ENCODE measurements around the gene CCDC146. TPM values are rescaled to one million over a fixed set of nuclear protein-coding genes. Genes with fewer than 3 reads are reported as not detected.

CCDC146 gene
- total and polyA plus RNA-seq, 2 of the 13 experiments (the other 11 are each of a cell fraction or from before 2014, with no cell fraction given), result 2.4 to 4.1 TPM

DNA sequence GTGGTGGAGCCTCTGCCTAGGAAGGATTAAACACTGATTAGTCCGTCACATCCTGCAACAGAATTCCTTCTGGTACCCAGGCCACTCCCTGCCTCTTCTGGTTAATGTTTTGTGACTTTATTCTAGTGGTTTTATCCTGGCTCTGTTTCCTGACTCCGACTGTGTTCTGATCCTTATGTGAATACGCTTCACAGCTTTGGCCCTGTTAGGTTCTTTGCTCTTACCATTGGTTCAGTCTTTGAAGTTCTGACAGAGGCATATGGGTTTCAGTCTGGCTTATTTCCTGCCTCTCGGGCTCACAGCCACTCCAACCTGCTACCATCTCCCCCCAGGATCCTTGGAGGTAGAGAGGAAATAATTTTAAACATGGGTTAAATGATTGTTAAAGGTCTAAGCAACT is 100.4 kb downstream of the CCDC146 start:
- CTCF ChIA-PET (ENCODE audit: low intra/inter-chr PET ratio, low total read pairs), result no interaction called here
- ATAC-seq, result no peak
- 87% methylated on average over 4 of the region's 4 CpGs for WGBS (ENCODE audit: low lambda C conversion rate)

More for the DNA sequence above, 100.4 kb downstream of the CCDC146 start:
- POLR2A ChIA-PET, result no interaction called here
- intact Hi-C loops (cut with micrococcal nuclease; ENCODE audit: unreplicated experiment) (no loop called here), in situ Hi-C loops (cut with HindIII; ENCODE audit: extremely low pct_ligation_motif_present, low pct_unique_long_range_greater_than_20kb) (no loop called here)
- FAIRE-seq (no peak), DNase-seq (ENCODE audit: low spot score) (no peak)
- no peak overlapping the region for H2AFZ ChIP-seq (ENCODE audit: low read length)
- no peak overlapping the region for H3K4me3 ChIP-seq (replicated peaks in 1 of 3; ENCODE audit: insufficient read depth in 1 of 3, low read depth in 2 of 3, low read length in 3 of 3)
- no peaks in the 10 kb centered on the region for H3K36me3 ChIP-seq (replicated peaks in 1 of 2; ENCODE audit: control insufficient read depth in 1 of 2, insufficient read depth in 2 of 2, low read length in 2 of 2)
- H3K79me2 ChIP-seq (ENCODE audit: insufficient read depth, low read length), result no peaks in the 10 kb centered on the region
- H3K27ac ChIP-seq (ENCODE audit: extremely low read length, insufficient read depth, low read length), result no peak overlapping the region
- no peak overlapping the region for H3K9ac ChIP-seq (ENCODE audit: insufficient read depth, low read depth, low read length)
- no peak overlapping the region for H3K4me2 ChIP-seq (ENCODE audit: low read depth, low read length)
- H3K4me1 ChIP-seq (ENCODE audit: insufficient read depth, low read length), result peaks cover 12% of the 10 kb centered on the region; the same call in 1 of the 2 replicates
- no TSS peak for BruUV-seq (replicated peaks)
- no peaks in the 10 kb centered on the region for H3K27me3 ChIP-seq (ENCODE audit: control insufficient read depth in 1 of 2, insufficient read depth in 2 of 2, low read length in 2 of 2)
- no peaks in the 10 kb centered on the region for H4K20me1 ChIP-seq (ENCODE audit: insufficient read depth, low read length)
- TF ChIP-seq, protein P1, sequence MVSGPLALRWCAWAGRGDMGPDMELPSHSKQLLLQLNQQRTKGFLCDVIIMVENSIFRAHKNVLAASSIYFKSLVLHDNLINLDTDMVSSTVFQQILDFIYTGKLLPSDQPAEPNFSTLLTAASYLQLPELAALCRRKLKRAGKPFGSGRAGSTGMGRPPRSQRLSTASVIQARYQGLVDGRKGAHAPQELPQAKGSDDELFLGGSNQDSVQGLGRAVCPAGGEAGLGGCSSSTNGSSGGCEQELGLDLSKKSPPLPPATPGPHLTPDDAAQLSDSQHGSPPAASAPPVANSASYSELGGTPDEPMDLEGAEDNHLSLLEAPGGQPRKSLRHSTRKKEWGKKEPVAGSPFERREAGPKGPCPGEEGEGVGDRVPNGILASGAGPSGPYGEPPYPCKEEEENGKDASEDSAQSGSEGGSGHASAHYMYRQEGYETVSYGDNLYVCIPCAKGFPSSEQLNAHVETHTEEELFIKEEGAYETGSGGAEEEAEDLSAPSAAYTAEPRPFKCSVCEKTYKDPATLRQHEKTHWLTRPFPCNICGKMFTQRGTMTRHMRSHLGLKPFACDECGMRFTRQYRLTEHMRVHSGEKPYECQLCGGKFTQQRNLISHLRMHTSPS (CRISPR knock-in tag; IDR thresholded peaks at IDR 0.05; ENCODE audit: low read depth), result no peak
- no peak for TF ChIP-seq ZNF883 (CRISPR knock-in tag; IDR thresholded peaks at IDR 0.05; ENCODE audit: not compliant biosample characterization)
- TF ChIP-seq, protein P2, sequence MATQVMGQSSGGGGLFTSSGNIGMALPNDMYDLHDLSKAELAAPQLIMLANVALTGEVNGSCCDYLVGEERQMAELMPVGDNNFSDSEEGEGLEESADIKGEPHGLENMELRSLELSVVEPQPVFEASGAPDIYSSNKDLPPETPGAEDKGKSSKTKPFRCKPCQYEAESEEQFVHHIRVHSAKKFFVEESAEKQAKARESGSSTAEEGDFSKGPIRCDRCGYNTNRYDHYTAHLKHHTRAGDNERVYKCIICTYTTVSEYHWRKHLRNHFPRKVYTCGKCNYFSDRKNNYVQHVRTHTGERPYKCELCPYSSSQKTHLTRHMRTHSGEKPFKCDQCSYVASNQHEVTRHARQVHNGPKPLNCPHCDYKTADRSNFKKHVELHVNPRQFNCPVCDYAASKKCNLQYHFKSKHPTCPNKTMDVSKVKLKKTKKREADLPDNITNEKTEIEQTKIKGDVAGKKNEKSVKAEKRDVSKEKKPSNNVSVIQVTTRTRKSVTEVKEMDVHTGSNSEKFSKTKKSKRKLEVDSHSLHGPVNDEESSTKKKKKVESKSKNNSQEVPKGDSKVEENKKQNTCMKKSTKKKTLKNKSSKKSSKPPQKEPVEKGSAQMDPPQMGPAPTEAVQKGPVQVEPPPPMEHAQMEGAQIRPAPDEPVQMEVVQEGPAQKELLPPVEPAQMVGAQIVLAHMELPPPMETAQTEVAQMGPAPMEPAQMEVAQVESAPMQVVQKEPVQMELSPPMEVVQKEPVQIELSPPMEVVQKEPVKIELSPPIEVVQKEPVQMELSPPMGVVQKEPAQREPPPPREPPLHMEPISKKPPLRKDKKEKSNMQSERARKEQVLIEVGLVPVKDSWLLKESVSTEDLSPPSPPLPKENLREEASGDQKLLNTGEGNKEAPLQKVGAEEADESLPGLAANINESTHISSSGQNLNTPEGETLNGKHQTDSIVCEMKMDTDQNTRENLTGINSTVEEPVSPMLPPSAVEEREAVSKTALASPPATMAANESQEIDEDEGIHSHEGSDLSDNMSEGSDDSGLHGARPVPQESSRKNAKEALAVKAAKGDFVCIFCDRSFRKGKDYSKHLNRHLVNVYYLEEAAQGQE (IDR thresholded peaks at IDR 0.05; ENCODE audit: borderline replicate concordance in 1 of 2, low read depth in 1 of 2, low read length in 2 of 2), result no peak
- TF ChIP-seq MLLT10 (CRISPR knock-in tag; IDR thresholded peaks at IDR 0.05), result no peak
- TF ChIP-seq SALL2 (CRISPR knock-in tag; IDR thresholded peaks at IDR 0.05), result no peak
- no peak for TF ChIP-seq HHEX (CRISPR knock-in tag; IDR thresholded peaks at IDR 0.05)
- no peak for TF ChIP-seq ZIK1 (CRISPR knock-in tag; IDR thresholded peaks at IDR 0.05; ENCODE audit: borderline replicate concordance, low read depth)
- TF ChIP-seq ZNF619 (CRISPR knock-in tag; IDR thresholded peaks at IDR 0.05), result no peak
- TF ChIP-seq TAF1 (CRISPR knock-in tag; IDR thresholded peaks at IDR 0.05), result no peak
- TF ChIP-seq, protein P3, sequence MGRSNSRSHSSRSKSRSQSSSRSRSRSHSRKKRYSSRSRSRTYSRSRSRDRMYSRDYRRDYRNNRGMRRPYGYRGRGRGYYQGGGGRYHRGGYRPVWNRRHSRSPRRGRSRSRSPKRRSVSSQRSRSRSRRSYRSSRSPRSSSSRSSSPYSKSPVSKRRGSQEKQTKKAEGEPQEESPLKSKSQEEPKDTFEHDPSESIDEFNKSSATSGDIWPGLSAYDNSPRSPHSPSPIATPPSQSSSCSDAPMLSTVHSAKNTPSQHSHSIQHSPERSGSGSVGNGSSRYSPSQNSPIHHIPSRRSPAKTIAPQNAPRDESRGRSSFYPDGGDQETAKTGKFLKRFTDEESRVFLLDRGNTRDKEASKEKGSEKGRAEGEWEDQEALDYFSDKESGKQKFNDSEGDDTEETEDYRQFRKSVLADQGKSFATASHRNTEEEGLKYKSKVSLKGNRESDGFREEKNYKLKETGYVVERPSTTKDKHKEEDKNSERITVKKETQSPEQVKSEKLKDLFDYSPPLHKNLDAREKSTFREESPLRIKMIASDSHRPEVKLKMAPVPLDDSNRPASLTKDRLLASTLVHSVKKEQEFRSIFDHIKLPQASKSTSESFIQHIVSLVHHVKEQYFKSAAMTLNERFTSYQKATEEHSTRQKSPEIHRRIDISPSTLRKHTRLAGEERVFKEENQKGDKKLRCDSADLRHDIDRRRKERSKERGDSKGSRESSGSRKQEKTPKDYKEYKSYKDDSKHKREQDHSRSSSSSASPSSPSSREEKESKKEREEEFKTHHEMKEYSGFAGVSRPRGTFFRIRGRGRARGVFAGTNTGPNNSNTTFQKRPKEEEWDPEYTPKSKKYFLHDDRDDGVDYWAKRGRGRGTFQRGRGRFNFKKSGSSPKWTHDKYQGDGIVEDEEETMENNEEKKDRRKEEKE (IDR thresholded peaks at IDR 0.05), result no peak
- TF ChIP-seq NFKB2 (CRISPR knock-in tag; IDR thresholded peaks at IDR 0.05; ENCODE audit: borderline replicate concordance), result no peak
- TF ChIP-seq ZNF607 (CRISPR knock-in tag; IDR thresholded peaks at IDR 0.05; ENCODE audit: borderline replicate concordance), result no peak
- TF ChIP-seq MAFF (IDR thresholded peaks at IDR 0.05; ENCODE audit: low read depth, low read length), result no peak
- no peak for TF ChIP-seq ZNF282 (IDR thresholded peaks at IDR 0.05; ENCODE audit: partially characterized antibody)
- peaks cover 4% of the 10 kb centered on the region; the same call in 1 of the 2 replicates for H3K9me3 ChIP-seq (ENCODE audit: low read length)
